HuH-7.5 (cell line): ENCODE measurements around the gene PIGBOS1.
"Not testable (repeated sequence)": the region's sequence is repeated elsewhere in the genome, so short reads cannot be mapped to it uniquely, and the experiment has no call there.

Source experiments
- DNase-seq: peaks from one replicate; pipeline ENCODE4 v3.0.0; 2011; ENCODE audit warnings: low spot score

Gene PIGBOS1, protein sequence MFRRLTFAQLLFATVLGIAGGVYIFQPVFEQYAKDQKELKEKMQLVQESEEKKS

DNA sequence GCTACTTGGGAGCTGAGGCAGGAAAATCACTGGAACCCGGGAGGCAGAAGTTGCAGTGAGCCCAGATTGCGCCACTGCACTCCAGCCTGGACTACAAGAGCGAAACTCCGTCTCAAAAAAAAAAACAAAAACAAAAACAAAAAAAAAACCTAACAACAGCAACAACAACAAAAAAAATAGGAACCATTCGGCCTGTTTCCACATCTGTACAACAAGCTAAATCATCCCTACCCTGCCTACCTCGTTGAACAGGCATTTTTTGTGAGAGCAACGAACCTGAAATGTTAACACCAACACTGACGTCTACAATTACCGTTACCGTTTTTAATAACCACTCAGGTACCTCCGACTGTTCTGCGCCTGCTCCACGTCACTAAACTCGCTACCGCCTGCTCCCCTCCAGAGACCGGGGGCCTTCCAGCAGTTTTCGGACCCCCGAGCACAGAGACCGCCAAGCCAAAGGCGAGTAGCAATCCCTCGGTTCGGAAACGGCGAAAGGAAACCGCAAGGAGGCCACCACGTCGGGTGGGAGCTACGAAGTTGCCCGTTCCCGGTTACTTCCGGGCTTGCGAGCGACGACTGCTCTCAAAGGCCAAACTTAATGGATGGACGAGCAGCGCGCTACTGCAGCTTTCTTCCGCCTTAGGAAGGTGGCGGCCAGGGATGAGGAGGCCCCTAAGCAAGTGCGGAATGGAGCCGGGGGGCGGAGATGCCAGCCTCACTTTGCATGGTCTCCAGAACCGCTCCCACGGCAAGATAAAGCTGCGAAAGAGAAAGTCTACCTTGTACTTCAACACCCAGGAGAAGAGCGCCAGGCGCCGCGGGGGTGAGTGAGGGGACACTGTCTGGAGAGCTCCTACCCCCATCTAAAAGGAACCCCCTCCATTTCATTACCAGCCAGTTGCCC lies at the start of gene PIGBOS1, which contains the start of gene PIGB:
Gene PIGBOS1, minus strand, starts transcription at position 536 of the 907 bp plus-strand sequence. CDS start 1,331 bp downstream, outside the sequence.
Gene PIGB, plus strand, starts transcription at position 635 of the 907 bp plus-strand sequence. Its CDS starts 29 bp downstream, at position 664.
- peak; percentile 57 for DNase-seq

GRCh38 chr15:55366981-55367380 lies 48.1 kb upstream of the PIGBOS1 start:
- DNase-seq: no peak

GRCh38 chr15:55362641-55363040 lies 43.7 kb upstream of the PIGBOS1 start:
- DNase-seq: no peak

GRCh38 chr15:55361048-55361447 lies 42.1 kb upstream of the PIGBOS1 start:
- no peak for DNase-seq

DNA sequence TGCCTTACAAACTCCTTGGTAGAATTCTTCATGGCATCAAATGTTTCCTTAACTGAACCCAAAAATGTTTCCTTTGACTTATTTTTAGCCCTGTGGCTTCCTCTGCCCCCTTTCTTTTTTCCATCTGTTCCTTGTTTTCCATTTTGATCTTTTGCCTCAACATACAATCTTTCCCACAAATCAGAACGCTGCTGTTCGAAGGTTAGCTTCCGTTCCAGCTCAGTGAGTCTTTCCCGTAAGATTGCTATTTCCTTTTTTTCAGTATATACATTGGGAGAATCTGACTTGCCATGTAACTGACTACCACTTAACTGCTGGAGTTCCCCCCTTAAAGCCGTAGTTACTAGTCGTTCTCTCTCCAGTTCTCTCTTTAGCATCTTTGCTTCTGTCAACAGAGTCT lies 41.3 kb upstream of the PIGBOS1 start:
- DNase-seq: no peak

GRCh38 chr15:55358471-55358870 lies 39.5 kb upstream of the PIGBOS1 start:
- no peak for DNase-seq

DNA sequence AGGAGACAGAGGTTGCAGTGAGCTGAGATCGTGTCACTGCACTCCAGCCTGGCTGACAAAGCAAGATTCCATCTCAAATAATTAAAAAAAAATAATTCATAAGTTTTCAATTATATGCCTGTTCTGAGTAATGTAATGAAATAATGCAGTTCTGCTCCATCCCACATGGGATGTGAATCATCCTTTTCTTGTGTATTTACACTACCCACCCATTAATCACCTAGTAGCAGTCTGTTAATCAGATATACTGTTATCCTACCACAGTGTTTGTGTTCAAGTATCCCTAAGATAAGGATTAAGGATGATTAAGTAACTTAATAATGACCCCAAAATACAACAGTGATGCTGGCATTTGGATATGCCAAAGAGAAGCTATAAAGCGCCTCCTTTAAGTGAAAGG lies 38.9 kb upstream of the PIGBOS1 start:
- DNase-seq: no peak

DNA sequence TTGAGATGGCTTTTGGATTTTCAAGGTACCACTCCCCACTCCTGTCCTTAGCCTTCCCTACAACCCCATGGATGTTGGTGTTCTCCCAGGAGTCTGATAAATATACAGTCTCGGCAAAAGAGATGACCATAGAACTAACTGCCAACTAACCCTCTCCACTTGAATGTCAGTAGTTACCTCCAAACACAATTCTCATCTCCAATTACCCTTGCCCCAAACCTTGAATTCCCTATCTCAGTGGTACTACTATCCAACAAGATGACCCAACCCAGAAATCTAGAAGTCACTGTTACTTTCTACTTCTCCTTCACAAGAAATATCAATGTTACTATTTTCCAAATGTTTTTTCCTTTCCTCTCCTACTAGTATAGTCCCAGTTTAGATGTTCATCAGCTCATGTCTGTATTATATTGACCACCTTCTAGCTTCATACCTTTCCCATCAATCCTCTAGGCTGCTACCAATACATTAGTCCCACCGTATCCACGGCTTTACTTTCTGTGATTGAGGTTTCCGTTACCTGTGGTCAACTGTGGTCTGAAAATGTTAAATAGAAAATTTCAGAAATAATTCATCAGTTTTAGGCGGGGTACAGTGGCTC lies 38.2 kb upstream of the PIGBOS1 start:
- no peak for DNase-seq

GRCh38 chr15:55353025-55353424 lies 34.1 kb upstream of the PIGBOS1 start:
- no peak for DNase-seq

- no peak for DNase-seq
Observed at GRCh38 chr15:55349282-55349681, 30.4 kb upstream of the PIGBOS1 start.

- DNase-seq: no peak
Observed at GRCh38 chr15:55348281-55348778, 29.4 kb upstream of the PIGBOS1 start.

GRCh38 chr15:55344206-55344605 lies 25.3 kb upstream of the PIGBOS1 start:
- no peak for DNase-seq

DNA sequence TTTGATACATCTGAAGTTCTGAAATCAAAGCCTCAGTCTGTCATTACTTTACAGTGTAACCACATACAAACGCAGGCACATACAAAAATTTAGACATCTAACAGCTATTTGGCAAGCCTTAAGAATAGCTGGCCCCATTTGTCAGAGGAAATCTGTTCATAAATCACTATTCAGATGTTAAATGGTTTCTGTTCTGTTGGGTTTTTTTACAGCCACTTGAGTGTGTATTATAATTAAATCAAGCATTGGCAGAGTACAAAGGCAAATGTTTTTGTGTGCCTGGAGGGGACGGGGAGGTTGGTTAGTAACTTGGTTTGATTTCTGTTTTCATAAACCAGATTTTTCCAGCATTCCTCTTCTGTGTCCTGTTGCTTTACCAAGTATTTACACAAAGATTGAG lies 24.2 kb upstream of the PIGBOS1 start:
- no peak for DNase-seq

- DNase-seq: no peak
Observed at GRCh38 chr15:55337160-55337559, 18.2 kb upstream of the PIGBOS1 start.

DNA sequence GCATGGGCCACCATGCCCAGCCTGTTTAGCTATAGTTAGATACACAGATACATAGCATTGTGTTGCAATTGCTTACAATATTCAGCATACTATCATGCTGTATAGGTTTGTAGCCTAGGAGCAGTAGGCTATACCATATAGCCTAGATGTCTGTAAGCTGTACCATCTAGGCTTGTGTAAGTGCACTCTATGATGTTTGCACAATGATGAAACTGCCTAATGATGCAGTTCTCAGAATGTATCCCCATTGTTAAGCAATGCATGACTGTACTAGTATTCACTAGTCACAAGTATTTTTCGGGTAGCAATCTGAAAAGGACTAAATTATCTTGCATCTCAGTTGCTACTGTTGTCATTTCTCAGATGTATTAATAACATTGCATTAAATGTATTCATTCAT lies 16.1 kb upstream of the PIGBOS1 start:
- no peak for DNase-seq

DNA sequence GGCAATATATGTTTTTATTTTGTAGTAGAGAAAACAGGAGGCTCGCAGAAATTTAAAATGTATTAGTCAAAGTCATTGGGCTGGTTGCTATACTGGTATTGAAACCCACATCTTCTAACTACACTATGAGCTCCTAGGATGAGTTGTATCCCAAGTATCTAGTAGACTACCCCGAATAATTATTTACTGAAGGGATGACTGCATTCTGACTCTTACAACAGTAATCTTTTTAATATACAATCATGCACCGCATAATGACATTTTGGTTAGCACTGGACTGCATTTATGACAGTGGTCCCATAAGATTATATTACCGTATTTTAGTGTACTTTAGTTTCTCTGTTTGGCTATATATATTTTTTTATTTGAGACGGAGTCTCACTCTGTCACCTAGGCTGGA lies 15.4 kb upstream of the PIGBOS1 start:
- no peak for DNase-seq

DNA sequence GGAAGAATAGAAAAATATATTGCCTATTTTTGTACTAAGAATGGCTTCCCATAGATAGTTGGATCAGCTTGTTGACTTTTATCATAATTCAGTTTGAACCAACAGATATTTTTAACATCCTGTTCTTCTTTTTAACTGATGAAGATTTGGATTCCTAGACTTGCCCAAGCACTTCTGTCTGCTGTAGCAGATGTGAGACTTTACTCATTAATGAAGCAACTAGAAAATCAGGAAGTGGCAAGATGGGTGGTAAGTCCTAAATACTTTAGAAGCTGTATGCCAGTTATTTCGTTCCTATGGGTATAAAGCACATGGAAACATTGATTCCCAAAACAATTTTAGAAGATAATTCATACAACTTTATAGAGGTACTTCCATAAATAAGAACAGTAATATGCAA lies 8.5 kb upstream of the PIGBOS1 start:
- DNase-seq: no peak

GRCh38 chr15:55322467-55322866 lies 3.5 kb upstream of the PIGBOS1 start:
- no peak for DNase-seq

DNA sequence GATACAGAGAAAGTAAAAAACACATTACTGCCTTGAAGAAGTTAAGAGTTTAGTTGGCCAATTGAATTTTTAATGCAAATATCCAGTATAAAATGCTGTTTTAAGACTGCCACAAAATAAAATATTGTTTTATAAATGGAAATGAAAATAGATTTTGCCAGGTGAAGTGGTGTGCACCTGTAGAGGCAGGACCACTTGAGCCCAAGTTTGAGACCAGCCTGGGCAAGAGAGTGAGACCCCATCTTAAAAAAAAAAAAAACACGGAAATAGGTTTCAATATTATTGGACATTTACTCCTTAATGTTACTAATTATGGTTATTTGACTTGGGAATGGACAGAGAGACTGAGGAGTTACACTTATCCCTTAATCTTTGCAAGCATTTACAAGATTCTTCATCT lies 2.0 kb upstream of the PIGBOS1 start:
- DNase-seq: no peak

DNA sequence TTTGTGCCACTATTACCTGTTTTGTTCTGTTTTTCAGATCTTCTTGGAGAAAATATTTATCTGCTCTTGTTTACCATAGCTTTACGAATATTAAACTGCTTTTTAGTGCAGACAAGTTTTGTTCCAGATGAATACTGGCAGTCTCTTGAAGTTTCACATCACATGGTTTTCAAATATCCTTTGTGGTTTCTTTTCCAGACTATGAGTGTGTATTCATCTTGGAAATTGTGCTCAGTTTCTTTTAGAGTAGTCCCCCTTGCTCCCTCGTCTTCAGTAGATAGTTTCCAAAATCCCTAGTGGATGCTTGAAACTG lies 1.3 kb upstream of the PIGBOS1 start:
- DNase-seq: no peak

- DNase-seq: no peak
Observed at GRCh38 chr15:55319537-55320237, 764 bp upstream of the PIGBOS1 start.

GRCh38 chr15:55302801-55303200 lies 16.1 kb downstream of the PIGBOS1 start:
- DNase-seq: not testable (repeated sequence)

DNA sequence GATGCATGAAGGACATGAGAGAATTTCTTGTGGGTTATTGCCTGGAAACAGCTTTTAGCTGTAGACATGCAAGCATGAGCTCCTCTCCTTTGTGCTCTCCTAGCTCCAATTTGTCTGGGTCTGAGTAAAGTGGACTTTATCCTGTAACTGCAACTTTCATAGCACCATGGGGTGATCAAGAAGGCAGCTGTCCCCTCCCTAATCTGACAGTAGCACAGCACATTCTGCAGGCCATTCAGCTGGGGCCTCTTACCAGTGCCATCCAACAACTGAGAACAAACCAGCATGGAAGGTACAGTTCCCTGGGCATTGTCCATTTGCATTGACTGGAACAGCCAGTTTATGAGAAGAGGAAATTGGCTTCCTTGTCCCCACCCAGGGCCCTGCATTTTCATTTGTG lies 21.6 kb downstream of the PIGBOS1 start:
- DNase-seq: no peak
